GM18505 (cell line): ENCODE data around the gene JUNB.
"Not testable (repeated sequence)": the region's sequence is repeated elsewhere in the genome, so short reads cannot be mapped to it uniquely, and the experiment has no call there.

Experiments used
- ATAC-seq: cut with Tn5 transposase; IDR thresholded peaks from one replicate; pipeline ENCODE4 v1.9.1; 2021; ENCODE audit not compliant: unreplicated experiment
- POLR2A ChIP-seq: IDR thresholded peaks from 4 replicates; pipeline ENCODE4 v1.6.1; 2011; ENCODE audit warnings: borderline replicate concordance; ENCODE audit not compliant: insufficient read depth, insufficient read length; ENCODE audit errors: extremely low read depth

Gene JUNB

GRCh38 chr19:12799742-12800465 is 8.6 kb downstream of the JUNB start:
- ATAC-seq = no peak

DNA sequence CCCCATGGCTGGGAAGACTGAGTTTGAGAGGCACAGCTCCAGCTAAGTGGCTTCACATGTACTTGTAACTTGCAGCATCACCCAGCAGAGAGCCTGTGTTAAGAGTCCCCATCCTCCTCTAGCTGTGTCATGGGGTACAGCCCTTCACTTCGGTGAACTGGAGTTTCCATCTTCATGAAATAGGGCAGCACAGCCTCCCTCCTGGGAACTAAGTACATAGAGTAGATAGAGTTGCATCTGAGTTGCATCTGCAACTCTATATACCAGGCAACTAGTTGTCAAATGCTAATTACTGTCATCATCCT is 9.1 kb downstream of the JUNB start:
- no peak for ATAC-seq
- TF ChIP-seq POLR2A = no peak

More at GRCh38 chr19:12799742-12800465, 8.6 kb downstream of the JUNB start:
- no peak for TF ChIP-seq POLR2A

DNA sequence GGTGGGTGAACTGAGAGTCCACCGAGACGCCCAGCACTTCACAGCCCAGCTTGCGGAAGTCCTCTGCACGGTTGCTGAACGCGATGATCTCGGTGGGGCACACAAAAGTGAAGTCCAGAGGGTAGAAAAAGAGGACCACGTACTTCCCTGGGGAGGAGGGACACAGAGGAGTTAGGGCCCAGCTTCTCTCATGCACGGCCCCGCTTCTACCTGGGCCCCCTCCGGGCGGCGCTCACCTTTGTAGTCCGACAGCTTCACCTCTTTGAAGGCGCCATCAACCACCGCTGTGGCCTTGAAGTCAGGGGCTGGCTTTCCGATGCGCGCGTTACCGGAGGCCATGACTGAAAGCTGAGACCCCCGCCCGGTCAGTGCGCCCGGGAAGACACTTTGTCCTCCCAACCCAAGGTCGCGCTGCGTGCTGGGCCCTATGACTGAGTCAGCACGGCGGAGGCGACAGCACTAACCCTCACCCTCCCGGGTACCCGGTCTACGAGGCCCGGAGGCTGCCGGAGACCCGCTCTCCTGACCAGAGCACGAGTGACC is 9.7 kb downstream of the JUNB start:
- TF ChIP-seq POLR2A = no peak
- ATAC-seq = no peak

- peak; percentile 97 for TF ChIP-seq POLR2A
- peak; percentile 42 for ATAC-seq
Observed at GRCh38 chr19:12801466-12802266, 10.4 kb downstream of the JUNB start, which contains the start of the genes PRDX2 and THSD8. Gene PRDX2 (minus strand): TSS chr19:12801800. CDS start chr19:12801261, 539 bp downstream. Gene THSD8 (plus strand): TSS chr19:12802069. CDS start chr19:12802072, 3 bp downstream.

- TF ChIP-seq POLR2A = no peak
- no peak for ATAC-seq
Observed at GRCh38 chr19:12802267-12803106, 11.2 kb downstream of the JUNB start.

GRCh38 chr19:12804051-12804450 is 12.8 kb downstream of the JUNB start:
- TF ChIP-seq POLR2A = no peak
- ATAC-seq = no peak

GRCh38 chr19:12806242-12807081 is 15.2 kb downstream of the JUNB start, which contains the start of gene RNASEH2A:
Gene RNASEH2A (plus strand): TSS chr19:12806584. CDS start chr19:12806674, 90 bp downstream.
- peak; percentile 75 for TF ChIP-seq POLR2A
- peak; percentile 73 for ATAC-seq

DNA sequence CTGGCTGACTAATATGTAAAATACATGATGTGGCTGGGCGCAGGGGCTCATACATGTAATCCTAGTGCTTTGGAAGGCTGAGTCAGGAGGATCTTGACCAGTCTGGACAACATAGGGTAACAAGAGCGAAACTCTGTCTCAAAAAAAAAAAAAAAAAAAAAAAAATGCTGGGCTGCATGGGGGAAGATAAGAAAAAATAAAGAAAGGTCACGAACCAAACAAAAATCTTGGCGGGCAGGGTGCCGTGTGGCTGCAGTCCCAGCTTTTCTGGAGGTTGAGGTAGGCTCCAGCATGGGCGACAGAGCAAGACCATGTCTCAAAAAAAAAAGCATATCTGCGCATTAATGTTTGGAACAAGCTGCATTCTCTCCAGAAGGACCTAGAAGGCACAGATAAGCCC is 23.8 kb downstream of the JUNB start:
- no peak for ATAC-seq

DNA sequence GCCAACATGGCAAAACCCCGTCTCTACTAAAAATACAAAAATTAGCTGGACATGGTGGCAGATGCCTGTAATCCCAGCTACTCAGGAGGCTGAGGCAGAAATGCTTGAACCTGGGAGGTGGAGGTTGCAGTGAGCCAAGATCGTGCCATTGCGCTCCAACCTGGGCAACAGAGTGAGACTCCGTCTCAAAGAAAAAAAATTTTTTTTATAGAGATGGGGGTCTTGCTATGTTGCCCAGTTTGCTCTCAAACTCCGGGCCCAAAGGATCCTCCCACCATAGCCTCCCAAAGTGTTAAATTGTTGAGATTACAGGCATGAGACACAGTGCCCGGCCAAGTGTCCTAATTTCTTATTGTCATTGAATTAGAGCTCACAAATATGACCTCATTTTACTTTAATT is 25.9 kb downstream of the JUNB start:
- not testable (repeated sequence) for ATAC-seq

More for the DNA sequence above, 23.8 kb downstream of the JUNB start:
- TF ChIP-seq POLR2A = no peak

- ATAC-seq = not testable (repeated sequence)
Observed at GRCh38 chr19:12817810-12818209, 26.5 kb downstream of the JUNB start.

GRCh38 chr19:12821761-12822160 is 30.5 kb downstream of the JUNB start:
- ATAC-seq = no peak
- no peak for TF ChIP-seq POLR2A
